Measurements from ENCODE around the gene PPEF2.

DNA sequence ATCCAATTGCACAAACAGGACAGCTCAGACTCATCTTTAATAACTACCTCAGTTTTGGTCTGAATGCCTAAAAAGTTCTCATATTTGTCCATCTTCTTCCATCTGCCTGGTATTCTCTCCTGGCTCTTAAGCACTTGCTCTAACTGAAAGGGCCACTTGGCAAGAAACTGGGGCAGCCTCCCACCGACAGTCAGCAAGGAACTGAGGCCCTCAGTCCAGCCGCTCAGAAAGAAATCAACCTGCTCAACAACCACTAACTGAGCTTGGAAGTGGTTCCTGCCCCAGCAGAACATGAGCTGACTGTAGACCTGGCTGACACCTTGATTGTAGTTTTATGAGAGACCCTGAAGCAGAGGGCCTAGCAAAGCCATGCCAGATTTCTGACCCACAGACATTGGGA lies 84.4 kb downstream of the PPEF2 start:
- TF ChIP-seq, protein P1, sequence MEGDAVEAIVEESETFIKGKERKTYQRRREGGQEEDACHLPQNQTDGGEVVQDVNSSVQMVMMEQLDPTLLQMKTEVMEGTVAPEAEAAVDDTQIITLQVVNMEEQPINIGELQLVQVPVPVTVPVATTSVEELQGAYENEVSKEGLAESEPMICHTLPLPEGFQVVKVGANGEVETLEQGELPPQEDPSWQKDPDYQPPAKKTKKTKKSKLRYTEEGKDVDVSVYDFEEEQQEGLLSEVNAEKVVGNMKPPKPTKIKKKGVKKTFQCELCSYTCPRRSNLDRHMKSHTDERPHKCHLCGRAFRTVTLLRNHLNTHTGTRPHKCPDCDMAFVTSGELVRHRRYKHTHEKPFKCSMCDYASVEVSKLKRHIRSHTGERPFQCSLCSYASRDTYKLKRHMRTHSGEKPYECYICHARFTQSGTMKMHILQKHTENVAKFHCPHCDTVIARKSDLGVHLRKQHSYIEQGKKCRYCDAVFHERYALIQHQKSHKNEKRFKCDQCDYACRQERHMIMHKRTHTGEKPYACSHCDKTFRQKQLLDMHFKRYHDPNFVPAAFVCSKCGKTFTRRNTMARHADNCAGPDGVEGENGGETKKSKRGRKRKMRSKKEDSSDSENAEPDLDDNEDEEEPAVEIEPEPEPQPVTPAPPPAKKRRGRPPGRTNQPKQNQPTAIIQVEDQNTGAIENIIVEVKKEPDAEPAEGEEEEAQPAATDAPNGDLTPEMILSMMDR (conservative IDR thresholded peaks at IDR 0.05), result no peak
- TF ChIP-seq EZH2 (IDR thresholded peaks at IDR 0.05; ENCODE audit: low read depth), result no peak

Measured in PC-9 (cell line).